Subcutaneous abdominal adipose tissue (tissue), 5 donors: Measurements from ENCODE around the gene RPL14.

Experiments
- H3K27ac ChIP-seq: one replicate; pipeline ENCODE4 v1.7.0; 2013; ENCODE audit warnings: low read depth, mild to moderate bottlenecking, inconsistent platforms, low read length, moderate library complexity
- H3K27me3 ChIP-seq, 5 donors: one replicate each; pipeline ENCODE4 v1.7.0; 2013; ENCODE audit warnings: low read length in 5 of 5, inconsistent platforms in 1 of 5; ENCODE audit not compliant: control insufficient read depth in 5 of 5, insufficient read depth in 4 of 5
- H3K36me3 ChIP-seq, 5 donors: one replicate each; pipeline ENCODE4 v1.7.0; 2013; ENCODE audit warnings: low read length in 5 of 5; ENCODE audit not compliant: control insufficient read depth in 5 of 5, insufficient read depth in 5 of 5
- H3K4me1 ChIP-seq, 5 donors: one replicate each; pipeline ENCODE4 v1.7.0; 2013; ENCODE audit warnings: low read length in 5 of 5, mild to moderate bottlenecking in 3 of 5, moderate library complexity in 1 of 5; ENCODE audit not compliant: control insufficient read depth in 5 of 5, insufficient read depth in 5 of 5
- H3K4me3 ChIP-seq, 5 donors: one replicate each; pipeline ENCODE4 v1.7.0; 2013; ENCODE audit warnings: low read length in 5 of 5, low read depth in 1 of 5
- H3K9ac ChIP-seq, 5 donors: one replicate each; pipeline ENCODE4 v1.7.0; 2013; ENCODE audit warnings: low read length in 5 of 5, mild to moderate bottlenecking in 4 of 5, moderate library complexity in 3 of 5
- H3K9me3 ChIP-seq, 5 donors: one replicate each; pipeline ENCODE4 v1.7.0; 2013; ENCODE audit warnings: low read length in 5 of 5; ENCODE audit not compliant: control insufficient read depth in 5 of 5
- donor health status: healthy.
- donor health status: healthy.
- donor health status: healthy.
- donor health status: healthy.
- donor health status: healthy.

Gene RPL14

GRCh38 chr3:40456940-40457823, at the start of gene RPL14:
RPL14 (plus strand) TSS chr3:40457339; CDS start chr3:40457472, 133 bp downstream.
- H3K9ac ChIP-seq = peak within 1 kb of the TSS; percentile 79 to 96 (median 88)
- peak within 1 kb of the TSS; percentile 87 to 96 (median 95) for H3K4me3 ChIP-seq
- H3K27me3 ChIP-seq = no peaks in the 10 kb centered on the region
- peaks cover 0 to 35% (median 33%) of the 10 kb centered on the region in 5 donors for H3K4me1 ChIP-seq
- peak within 1 kb of the TSS; percentile 82 for H3K27ac ChIP-seq
- peaks cover 8 to 35% (median 32%) of the 10 kb centered on the region in 5 donors for H3K36me3 ChIP-seq
- H3K9me3 ChIP-seq = no peaks in the 10 kb centered on the region

GRCh38 chr3:40407611-40408010, 49.5 kb upstream of the RPL14 start:
- Histone ChIP-seq H3K9me3 (no peaks in the 10 kb centered on the region), H3K4me3 (no peak overlapping the region), H3K27me3 (no peaks in the 10 kb centered on the region), H3K4me1 (peaks cover 0 to 9% (median 0%) of the 10 kb centered on the region in 5 donors), H3K27ac (no peak overlapping the region), H3K36me3 (no peaks in the 10 kb centered on the region), H3K9ac (no peak overlapping the region)

GRCh38 chr3:40414270-40414669, 42.9 kb upstream of the RPL14 start:
- no peak overlapping the region for H3K9ac ChIP-seq
- H3K36me3 ChIP-seq = no peaks in the 10 kb centered on the region
- no peaks in the 10 kb centered on the region for H3K9me3 ChIP-seq
- H3K27me3 ChIP-seq = no peaks in the 10 kb centered on the region
- no peak overlapping the region for H3K4me3 ChIP-seq
- peaks cover 0 to 18% (median 4%) of the 10 kb centered on the region in 5 donors for H3K4me1 ChIP-seq
- H3K27ac ChIP-seq = no peak overlapping the region

- no peak overlapping the region for H3K4me3 ChIP-seq
- peaks cover 0 to 9% (median 0%) of the 10 kb centered on the region in 5 donors for H3K36me3 ChIP-seq
- no peaks in the 10 kb centered on the region for H3K27me3 ChIP-seq
- H3K9ac ChIP-seq = no peak overlapping the region
- H3K4me1 ChIP-seq = peaks cover 0 to 10% (median 4%) of the 10 kb centered on the region in 5 donors
- H3K9me3 ChIP-seq = no peaks in the 10 kb centered on the region
- H3K27ac ChIP-seq = no peak overlapping the region
Measured at GRCh38 chr3:40417845-40418543, 39.1 kb upstream of the RPL14 start.

GRCh38 chr3:40422861-40423260, 34.3 kb upstream of the RPL14 start:
- Histone ChIP-seq H3K4me1 (no peaks in the 10 kb centered on the region), H3K9me3 (no peaks in the 10 kb centered on the region), H3K9ac (no peak overlapping the region), H3K4me3 (no peak overlapping the region), H3K27me3 (no peaks in the 10 kb centered on the region), H3K36me3 (peaks cover 2 to 18% (median 5%) of the 10 kb centered on the region in 5 donors), H3K27ac (no peak overlapping the region)

- Histone ChIP-seq H3K9ac (no peak overlapping the region), H3K4me1 (no peaks in the 10 kb centered on the region), H3K9me3 (no peaks in the 10 kb centered on the region), H3K4me3 (no peak overlapping the region), H3K27me3 (no peaks in the 10 kb centered on the region), H3K36me3 (peaks cover 2 to 13% (median 5%) of the 10 kb centered on the region in 5 donors), H3K27ac (no peak overlapping the region)
Measured at GRCh38 chr3:40427045-40427669, 30.0 kb upstream of the RPL14 start.

- Histone ChIP-seq H3K27me3 (no peaks in the 10 kb centered on the region), H3K27ac (no peak overlapping the region), H3K36me3 (peaks cover 0 to 3% (median 0%) of the 10 kb centered on the region in 5 donors), H3K9me3 (no peaks in the 10 kb centered on the region), H3K4me3 (no peak overlapping the region), H3K9ac (no peak overlapping the region), H3K4me1 (no peaks in the 10 kb centered on the region)
Measured at GRCh38 chr3:40432793-40433192, 24.3 kb upstream of the RPL14 start.

GRCh38 chr3:40437889-40438288, 19.2 kb upstream of the RPL14 start:
- no peak overlapping the region for H3K27ac ChIP-seq
- H3K27me3 ChIP-seq = no peaks in the 10 kb centered on the region
- no peak overlapping the region for H3K9ac ChIP-seq
- no peak overlapping the region for H3K4me3 ChIP-seq
- H3K9me3 ChIP-seq = no peaks in the 10 kb centered on the region
- H3K4me1 ChIP-seq = no peaks in the 10 kb centered on the region
- peaks cover 0 to 3% (median 0%) of the 10 kb centered on the region in 5 donors for H3K36me3 ChIP-seq

- Histone ChIP-seq H3K36me3 (peaks cover 9 to 23% (median 12%) of the 10 kb centered on the region in 5 donors), H3K9me3 (no peaks in the 10 kb centered on the region), H3K27ac (no peak overlapping the region), H3K9ac (no peak overlapping the region), H3K4me3 (no peak overlapping the region), H3K27me3 (no peaks in the 10 kb centered on the region), H3K4me1 (no peaks in the 10 kb centered on the region)
Measured at GRCh38 chr3:40445062-40445461, 12.1 kb upstream of the RPL14 start.
